ENCODE data around the gene LHX2.

Gene LHX2

DNA sequence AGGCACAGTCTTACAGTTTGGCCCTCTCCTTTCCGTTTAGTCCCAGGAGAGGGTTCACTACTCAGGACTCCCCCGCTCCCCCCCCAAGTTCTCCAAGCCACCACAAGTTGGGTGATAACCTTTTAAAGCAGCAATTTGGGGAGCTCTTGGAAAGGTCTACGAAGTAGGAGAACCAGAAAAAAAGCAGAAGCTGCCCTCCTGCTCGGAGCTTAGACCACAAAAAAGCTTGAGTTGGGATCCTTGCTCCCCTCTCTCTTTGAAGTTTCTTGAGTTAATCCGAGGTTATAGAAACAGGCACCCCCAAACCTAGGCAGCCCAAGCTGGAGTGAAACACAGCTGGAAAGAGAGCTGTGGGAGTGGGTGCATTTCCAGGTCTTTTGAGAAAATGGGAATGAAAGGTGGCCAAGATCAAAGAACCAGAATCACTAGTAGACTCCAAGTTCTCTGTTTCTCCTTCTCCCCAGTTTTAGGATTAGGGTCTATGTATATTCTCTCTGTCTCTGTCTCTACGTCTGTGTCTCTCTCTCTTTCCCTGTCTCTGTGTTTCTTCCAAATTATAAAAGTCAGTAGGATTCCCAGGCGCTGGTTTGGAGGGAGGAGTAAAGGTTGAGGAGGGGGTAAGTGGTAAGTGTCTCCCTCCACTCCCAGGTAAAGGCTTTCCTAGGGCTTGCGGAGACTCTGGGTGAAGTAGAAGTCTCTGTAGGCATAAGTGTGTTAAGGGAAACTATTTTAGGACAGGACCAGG is 2.8 kb downstream of the LHX2 start:
- DNase-seq, result no peak

- no peak for DNase-seq
These were observed 3.5 kb downstream of the LHX2 start for GRCh38 chr9:124014956-124015660.

GRCh38 chr9:124015661-124016131 is 4.1 kb downstream of the LHX2 start:
- no peak for DNase-seq

GRCh38 chr9:124016175-124017050 is 4.8 kb downstream of the LHX2 start:
- DNase-seq, result no peak

GRCh38 chr9:124017051-124017928 is 5.7 kb downstream of the LHX2 start:
- DNase-seq, result no peak

DNA sequence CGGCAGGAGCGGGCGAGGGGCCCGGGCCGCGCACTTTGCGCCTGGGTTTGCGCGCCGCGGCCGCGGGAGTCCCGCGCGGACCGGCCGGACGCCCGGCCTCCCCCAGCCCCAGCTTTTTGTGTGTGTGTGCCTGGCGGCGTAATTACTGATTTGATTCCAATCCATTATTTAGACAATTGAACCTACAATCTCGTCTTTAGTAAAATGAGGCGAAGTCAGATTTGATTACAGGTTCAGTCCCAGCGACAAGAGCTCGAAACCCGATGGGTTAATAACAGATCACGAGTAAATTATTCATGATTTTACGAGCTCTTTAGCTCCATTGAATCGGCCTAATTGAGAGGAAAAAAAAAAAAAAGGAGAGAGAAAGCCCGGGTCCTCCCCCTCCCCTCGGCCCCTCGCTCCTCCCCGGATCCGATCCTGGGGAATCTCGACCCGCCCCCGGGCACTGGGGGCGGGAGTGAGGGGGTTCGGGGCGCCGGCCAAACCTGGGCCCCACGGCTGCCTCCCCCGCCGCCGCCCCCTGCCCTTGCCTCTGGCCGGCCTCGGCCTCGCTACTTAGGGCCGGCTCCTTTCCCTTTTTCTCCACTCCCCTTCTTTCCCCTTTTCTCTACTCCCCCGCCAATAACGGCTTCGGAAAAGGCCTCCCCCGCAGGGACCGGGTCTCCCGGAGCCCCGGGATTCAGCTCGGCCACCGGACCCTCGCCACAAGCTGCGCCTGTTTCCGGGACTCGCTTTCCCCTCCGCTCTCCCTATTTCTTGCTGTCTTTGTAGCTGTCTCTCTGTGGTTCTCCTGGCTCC is 6.6 kb downstream of the LHX2 start:
- no peak for DNase-seq

DNA sequence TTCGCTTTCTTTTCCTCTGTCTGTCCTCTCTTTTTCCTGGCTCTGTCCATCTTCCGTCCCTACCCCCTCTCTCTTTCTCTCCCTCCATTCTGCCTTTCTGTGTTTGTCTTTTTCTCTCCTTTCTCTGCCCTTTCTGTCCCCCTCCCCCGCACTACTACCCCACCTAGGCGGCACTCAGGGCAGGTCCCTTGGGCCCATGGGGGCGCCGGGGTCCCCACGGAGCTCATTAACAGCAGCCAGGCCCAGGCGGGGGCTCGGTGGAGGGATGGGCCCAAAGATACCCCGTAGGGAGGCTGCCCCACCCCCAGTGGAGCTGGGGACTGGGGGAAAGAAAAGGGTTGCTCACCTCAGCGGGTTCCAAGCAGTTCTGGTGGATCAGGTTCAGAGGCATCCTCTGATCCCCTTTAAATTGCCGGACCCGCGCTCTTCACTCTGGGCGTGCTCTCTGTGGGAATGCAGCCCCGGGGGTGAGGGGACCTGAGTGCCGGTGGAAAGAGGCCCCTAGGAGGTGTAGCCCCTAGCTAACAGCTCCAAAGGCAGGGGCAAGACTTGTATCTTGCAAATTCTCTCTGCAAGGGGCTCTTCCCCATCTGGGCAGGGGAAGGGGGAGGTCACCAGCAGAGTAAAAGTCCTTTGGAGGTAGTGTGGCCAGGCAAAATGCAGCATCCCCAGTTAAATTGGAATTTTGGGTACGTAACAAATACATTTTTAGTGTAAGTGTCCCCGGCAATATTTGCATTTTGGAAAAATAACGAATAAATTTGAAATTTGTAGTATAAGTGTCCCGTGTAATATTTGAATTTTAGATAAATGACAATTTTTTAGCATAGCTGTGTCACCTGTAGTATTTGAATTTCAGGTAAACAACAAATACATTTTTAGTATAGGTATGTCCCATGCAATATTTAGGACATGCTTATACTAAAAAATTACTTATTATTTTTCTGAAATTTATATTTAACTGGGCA is 7.4 kb downstream of the LHX2 start:
- DNase-seq, result no peak

- DNase-seq, result no peak
These were observed 8.4 kb downstream of the LHX2 start for GRCh38 chr9:124019771-124020519.

- DNase-seq, result no peak
These were observed 9.2 kb downstream of the LHX2 start for GRCh38 chr9:124020520-124021384.

GRCh38 chr9:124021385-124021769 is 9.8 kb downstream of the LHX2 start:
- DNase-seq, result no peak

- DNase-seq, result no peak
These were observed 10.9 kb downstream of the LHX2 start for GRCh38 chr9:124022201-124023121.

DNA sequence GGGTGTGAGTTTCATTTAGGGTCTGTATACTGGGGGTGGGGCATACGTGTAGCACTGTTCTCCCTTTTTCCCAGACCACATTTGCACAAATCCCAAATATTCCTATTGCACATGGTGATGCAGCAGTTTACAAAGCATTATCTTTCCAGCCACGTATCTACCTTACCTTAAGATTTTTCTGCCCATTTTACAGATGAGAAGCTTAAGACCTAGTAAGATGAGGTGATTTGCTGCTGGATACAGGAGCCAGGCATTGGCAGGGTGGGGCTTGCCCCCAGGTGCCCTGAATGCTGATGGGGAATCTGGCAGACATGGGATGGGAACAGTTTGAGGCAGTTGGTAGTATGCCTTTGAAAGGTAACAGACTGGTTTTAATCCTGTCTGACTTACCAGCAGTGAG is 12.5 kb downstream of the LHX2 start:
- DNase-seq, result no peak

DNA sequence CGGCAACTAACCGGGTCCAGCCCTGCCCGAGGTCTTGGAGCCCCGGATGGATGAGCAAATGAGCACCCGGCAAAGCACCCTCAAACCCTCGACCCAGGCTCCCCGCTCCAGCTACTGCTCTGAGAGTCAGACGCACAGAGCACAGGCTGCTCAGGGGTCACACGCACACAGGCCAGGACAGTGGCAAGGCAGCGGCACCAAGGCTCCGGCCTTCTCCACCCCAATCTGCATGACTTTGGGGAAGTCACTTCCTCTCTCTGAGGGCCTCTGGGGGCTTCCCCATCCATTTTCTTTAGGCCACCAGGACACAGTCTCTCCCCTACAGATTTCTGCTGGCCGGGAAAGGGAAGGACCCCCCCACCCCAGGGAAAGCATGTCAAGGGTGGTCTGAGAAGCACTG is 18.0 kb downstream of the LHX2 start:
- no peak for DNase-seq

DNA sequence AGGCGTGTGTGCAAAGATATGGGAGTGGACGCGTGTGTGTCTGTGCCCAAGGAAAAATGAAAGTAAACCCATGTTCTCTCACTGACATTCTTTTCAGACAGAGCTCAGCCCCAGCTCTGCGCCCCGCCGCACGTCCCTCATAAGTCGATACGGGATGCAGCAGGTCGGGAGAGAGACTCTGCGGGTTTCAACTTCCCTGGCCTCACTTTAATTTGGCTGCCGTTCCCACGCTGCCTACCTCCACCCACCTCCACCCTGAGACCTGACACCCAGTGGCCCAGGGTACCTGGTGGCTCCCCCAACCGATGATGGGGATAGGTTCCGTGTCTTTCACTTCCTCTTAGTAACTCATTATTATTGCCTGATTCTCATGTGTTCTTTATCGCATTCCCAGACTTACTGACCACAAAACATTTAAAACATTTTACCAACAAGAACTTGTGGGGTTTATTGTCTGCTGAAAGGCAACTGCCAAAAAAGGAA is 19.4 kb downstream of the LHX2 start:
- no peak for DNase-seq

- DNase-seq, result no peak
These were observed 20.7 kb downstream of the LHX2 start for GRCh38 chr9:124032247-124032646.

GRCh38 chr9:124033348-124033747 is 21.8 kb downstream of the LHX2 start:
- DNase-seq, result no peak

GRCh38 chr9:124033967-124034366 is 22.4 kb downstream of the LHX2 start:
- DNase-seq, result no peak

Measured in C1 segment of cervical spinal cord (tissue), 14 donors.